K562 (cell line): ENCODE results near the gene SERPINE3. TPM values are rescaled to one million over a fixed set of nuclear protein-coding genes. Genes with fewer than 3 reads are reported as not detected.

Source experiments
- ATAC-seq: fragments of 200-7000 bp; cut with Tn5 transposase; 3 replicates; pipeline ENCODE4 v1.9.1; 2020; ENCODE audit warnings: moderate library complexity
- BruUV-seq: library from RNA; stranded (reverse); fragments of 400-500 nt; replicated peaks from 2 replicates; lab custom pipeline; 2021; lab: Mats Ljungman, UMichigan
- CTCF ChIA-PET: fragments of 300-600 bp; formaldehyde crosslinking; extraction: SDS; loops from one replicate; lab custom pipeline; 2021; ENCODE audit warnings: low intra/inter-chr PET ratio; lab: Yijun Ruan, JAX
- POLR2A ChIA-PET: fragments of 300-600, 350-650 bp; sonication (Branson Sonifier 250); formaldehyde crosslinking; extraction: SDS; loops from one replicate; lab custom pipeline; 2021; ENCODE audit warnings: antibody characterized with exemption, inconsistent platforms; lab: Yijun Ruan, JAX
- DNase-seq, 4 experiments: peaks; one replicate each; pipeline versions ENCODE4 v3.0.0 to v3.0.0-alpha.2; 2011 to 2018; ENCODE audit warnings: low spot score in 3 of 4, mixed read lengths in 3 of 4; ENCODE audit errors: extremely low read depth in 1 of 4
- FAIRE-seq: peaks from 2 replicates; lab custom pipeline; 2011; peaks lifted over from hg19 to GRCh38; lab: Jason Lieb, UNC
- H2AFZ ChIP-seq: 2 replicates; pipeline ENCODE4 v1.6.0; 2011; ENCODE audit warnings: low read depth, low read length, control low read depth, inconsistent platforms
- H3K27ac ChIP-seq: fragments of 200-600 bp; 3 replicates; pipeline ENCODE4 v1.8.0; 2011; ENCODE audit warnings: low read depth, mild to moderate bottlenecking, control low read depth, inconsistent platforms, low read length, moderate library complexity, mixed read lengths; ENCODE audit errors: extremely low read depth
- H3K27me3 ChIP-seq, 2 experiments: fragments of 300-600 bp in 1 of 2; 2 replicates in 1 of 2; 3 replicates in 1 of 2; pipeline versions ENCODE4 v1.6.0 to v1.8.0; 2011; ENCODE audit warnings: inconsistent platforms in 2 of 2, low read length in 2 of 2, mild to moderate bottlenecking in 1 of 2, mixed read lengths in 1 of 2, moderate library complexity in 1 of 2; ENCODE audit not compliant: control insufficient read depth in 2 of 2, insufficient read depth in 2 of 2
- H3K36me3 ChIP-seq: fragments of 300-600 bp; 3 replicates; pipeline ENCODE4 v1.8.0; 2011; ENCODE audit warnings: mild to moderate bottlenecking, low read length, inconsistent platforms; ENCODE audit not compliant: control insufficient read depth, insufficient read depth
- H3K4me1 ChIP-seq, 2 experiments: fragments of 200-600 bp in 1 of 2; replicated peaks in 1 of 2; 2 replicates in 1 of 2; 3 replicates in 1 of 2; pipeline versions ENCODE4 v1.5.1 to v1.8.0; 2011; ENCODE audit warnings: inconsistent platforms in 2 of 2, low read length in 2 of 2, mild to moderate bottlenecking in 1 of 2, mixed read lengths in 1 of 2, moderate library complexity in 1 of 2; ENCODE audit not compliant: control insufficient read depth in 2 of 2, insufficient read depth in 2 of 2
- H3K4me2 ChIP-seq: 2 replicates; pipeline ENCODE4 v1.6.1; 2011; ENCODE audit warnings: low read length, control low read depth, inconsistent platforms, mixed read lengths; ENCODE audit not compliant: insufficient read depth
- H3K4me3 ChIP-seq: fragments of 200-600 bp; sonication (generic), shearing (Covaris generic); 2 replicates; pipeline ENCODE4 v1.5.1; 2016; ENCODE audit warnings: control low read depth, inconsistent platforms
- H3K79me2 ChIP-seq: fragments of 200-600 bp; 3 replicates; pipeline ENCODE4 v1.8.0; 2011; ENCODE audit warnings: low read length, inconsistent platforms; ENCODE audit not compliant: control insufficient read depth, insufficient read depth
- H3K9ac ChIP-seq, 2 experiments: 2 replicates each; pipeline versions ENCODE4 v1.6.0 to v1.6.1; 2011; ENCODE audit warnings: low read depth in 2 of 2, low read length in 2 of 2, control low read depth in 1 of 2, inconsistent platforms in 1 of 2, mild to moderate bottlenecking in 1 of 2, mixed read lengths in 1 of 2; ENCODE audit not compliant: insufficient read depth in 1 of 2
- H3K9me1 ChIP-seq: one replicate; pipeline ENCODE4 v1.6.0; 2011; ENCODE audit warnings: inconsistent platforms, mild to moderate bottlenecking, low read length, moderate library complexity; ENCODE audit not compliant: control insufficient read depth, insufficient read depth
- H3K9me3 ChIP-seq: replicated peaks from 2 replicates; pipeline ENCODE4 v1.5.1; 2011; ENCODE audit warnings: low read depth, low read length, inconsistent platforms; ENCODE audit not compliant: control insufficient read depth, insufficient read depth
- H4K20me1 ChIP-seq: replicated peaks from 2 replicates; pipeline ENCODE4 v1.6.1; 2011; ENCODE audit warnings: low read length, inconsistent platforms, mixed read lengths; ENCODE audit not compliant: control insufficient read depth, insufficient read depth
- ASH1L ChIP-seq: fragments of 450-650 bp; IDR thresholded peaks from 2 replicates; pipeline ENCODE4 v1.6.1; 2018; ENCODE audit warnings: borderline replicate concordance, mild to moderate bottlenecking, low read depth; ENCODE audit not compliant: partially characterized antibody
- CBFB ChIP-seq: sonication (generic); formaldehyde crosslinking; IDR thresholded peaks from 2 replicates; pipeline ENCODE4 v1.4.0; 2020; ENCODE audit warnings: mild to moderate bottlenecking, missing genetic modification reagents
- CC2D1A ChIP-seq: fragments of 450-650 bp; IDR thresholded peaks from 2 replicates; pipeline ENCODE4 v1.6.1; 2017; ENCODE audit warnings: mild to moderate bottlenecking
- CEBPG ChIP-seq, 3 experiments: fragments of 200-800 bp in 1 of 3; sonication (Bioruptor generic) in 1 of 3; sonication (generic) in 1 of 3; formaldehyde crosslinking in 1 of 3; IDR thresholded peaks in 2 of 3; conservative IDR thresholded peaks in 1 of 3; 2 replicates each; pipeline versions ENCODE4 v1.6.1 to v1.8.0; 2016 to 2022; ENCODE audit warnings: missing compliant biosample characterization in 2 of 3, missing genetic modification characterization in 2 of 3, mild to moderate bottlenecking in 1 of 3, missing genetic modification reagents in 1 of 3
- CHCHD3 ChIP-seq: fragments of 250-450 bp; sonication (Bioruptor Pico); IDR thresholded peaks from 2 replicates; pipeline ENCODE4 v2.1.2; 2022; ENCODE audit warnings: mild to moderate bottlenecking
- EGR1 ChIP-seq: fragments of 450-650 bp; conservative IDR thresholded peaks from 2 replicates; pipeline ENCODE4 v1.6.1; 2017; ENCODE audit warnings: mild to moderate bottlenecking
- FIP1L1 ChIP-seq: fragments of 200-400 bp; formaldehyde crosslinking; IDR thresholded peaks from 2 replicates; pipeline ENCODE4 v1.6.1; 2018; ENCODE audit warnings: mild to moderate bottlenecking, low read depth, low read length; ENCODE audit not compliant: poor library complexity, severe bottlenecking
- GTF2B ChIP-seq: IDR thresholded peaks from 2 replicates; pipeline ENCODE4 v1.6.1; 2011; ENCODE audit not compliant: insufficient read length; ENCODE audit errors: extremely low read depth
- JUNB ChIP-seq: fragments of 450-650 bp; formaldehyde crosslinking; conservative IDR thresholded peaks from 2 replicates; pipeline ENCODE4 v1.4.0; 2020; ENCODE audit warnings: mild to moderate bottlenecking
- MTF1 ChIP-seq: fragments of 250-450 bp; sonication (Bioruptor Pico); IDR thresholded peaks from 2 replicates; pipeline ENCODE4 v1.9.0; 2021; ENCODE audit warnings: moderate library complexity, mild to moderate bottlenecking, inconsistent platforms, borderline replicate concordance
- NR4A1 ChIP-seq, 2 experiments: fragments of 250-450 bp in 1 of 2; fragments of 450-650 bp in 1 of 2; sonication (Bioruptor Pico) in 1 of 2; IDR thresholded peaks; 2 replicates each; pipeline versions ENCODE4 v1.4.0 to v1.6.1; 2016 to 2020; ENCODE audit warnings: mild to moderate bottlenecking in 2 of 2, missing compliant biosample characterization in 1 of 2, missing genetic modification characterization in 1 of 2, moderate library complexity in 1 of 2
- PML ChIP-seq: IDR thresholded peaks from 2 replicates; pipeline ENCODE4 v1.6.1; 2012; ENCODE audit warnings: low read length, inconsistent platforms
- RBM39 ChIP-seq: fragments of 200-400 bp; formaldehyde crosslinking; optimal IDR thresholded peaks from 2 replicates; pipeline ENCODE3; 2018; ENCODE audit warnings: low read depth, low read length
- SP1 ChIP-seq: sonication (generic); formaldehyde crosslinking; IDR thresholded peaks from 2 replicates; pipeline ENCODE4 v1.8.1; 2022; ENCODE audit warnings: mild to moderate bottlenecking, missing genetic modification reagents
- THAP7 ChIP-seq: fragments of 250-450 bp; sonication (Bioruptor Pico); IDR thresholded peaks from 2 replicates; pipeline ENCODE4 v1.5.0; 2021
- VEZF1 ChIP-seq: fragments of 200-800 bp; sonication (Bioruptor generic); IDR thresholded peaks from 2 replicates; pipeline ENCODE4 v1.6.1; 2017; ENCODE audit warnings: missing genetic modification characterization, missing compliant biosample characterization
- ZNF280A ChIP-seq: fragments of 450-650 bp; IDR thresholded peaks from 2 replicates; pipeline ENCODE4 v1.6.1; 2018; ENCODE audit warnings: mild to moderate bottlenecking, low read depth; ENCODE audit not compliant: partially characterized antibody
- ZNF57 ChIP-seq: fragments of 450-650 bp; formaldehyde crosslinking; IDR thresholded peaks from 2 replicates; pipeline ENCODE4 v1.4.0; 2020; ENCODE audit warnings: mild to moderate bottlenecking, moderate library complexity
- ZNF764 ChIP-seq: fragments of 250-450 bp; sonication (Bioruptor Pico); IDR thresholded peaks from 2 replicates; pipeline ENCODE4 v1.4.0; 2020; ENCODE audit warnings: low read depth, mild to moderate bottlenecking, moderate library complexity
- WGBS: fragments of 100-300 bp; shearing (Covaris generic); methylation state at CpG from one replicate; pipeline ENCODE4 v1.1.6; 2016; ENCODE audit warnings: low coverage, mixed read lengths; ENCODE audit not compliant: insufficient coverage; ENCODE audit errors: missing lambda C conversion rate; 5-methylcytosine and 5-hydroxymethylcytosine counted together
- in situ Hi-C: fragments of 300-500 bp; cut with MboI; formaldehyde crosslinking; loops from 4 replicates; pipeline ENCODE4 v1.15.0; 2018; ENCODE audit warnings: inconsistent platforms, mixed read lengths
- intact Hi-C: fragments of 100-400 bp; cut with micrococcal nuclease; formaldehyde crosslinking; loops from 2 replicates; pipeline ENCODE4 v1.14.2; 2022
- polyA plus RNA-seq, 8 experiments: library from polyadenylated mRNA; depleted of rRNA in 4 of 8; stranded (reverse) in 5 of 8; unstranded in 3 of 8; fragments of >200 nt; fragmentation: Nextera tagmentation in 2 of 8; fragmentation: Illumina TruSeq in 1 of 8; extraction: Ambion mirVana in 2 of 8; extraction: Trizol in 1 of 8; gene quantifications; 2 replicates each; pipeline versions ENCODE4 v1.2.1 to v1.2.3, GENCODE V29; 2011 to 2014; ENCODE audit warnings: inconsistent platforms in 1 of 8, missing spikeins in 1 of 8
- total RNA-seq, 7 experiments: library from RNA; depleted of rRNA in 6 of 7; stranded (reverse); fragments of >200 nt in 6 of 7; fragmentation: Illumina TruSeq in 2 of 7; extraction: Trizol in 2 of 7; gene quantifications; 2 replicates each; pipeline versions ENCODE4 v1.2.1 to v1.2.3, GENCODE V29; 2011 to 2021; ENCODE audit warnings: low replicate concordance in 1 of 7

Gene SERPINE3
- total and polyA plus RNA-seq, 9 of the 15 experiments (the other 6 are each of a cell fraction or from before 2014, with no cell fraction given): not detected

- DNase-seq: no peak
- no peaks in the 10 kb centered on the region for H4K20me1 ChIP-seq
- H3K27me3 ChIP-seq: peaks cover 5% of the 10 kb centered on the region in 2 experiments; a peak in 4 of 5 replicates
- no peaks in the 10 kb centered on the region for H3K36me3 ChIP-seq
- no peak overlapping the region for H3K4me2 ChIP-seq
- no peak overlapping the region for H2AFZ ChIP-seq
- H3K27ac ChIP-seq: no peak overlapping the region
- in situ Hi-C loops: no loop called here
- WGBS: 0% methylated on average over 5 of the region's 5 CpGs
- H3K9me3 ChIP-seq: no peaks in the 10 kb centered on the region
- ATAC-seq: no peak
- no peaks in the 10 kb centered on the region for H3K9me1 ChIP-seq
- H3K79me2 ChIP-seq: no peaks in the 10 kb centered on the region
- POLR2A ChIA-PET: interaction anchor here (0.6 kb wide), 1 partner anchor 9 kb away, joined by 3 read pairs; no protein-coding TSS in a partner anchor
- no peak overlapping the region for H3K9ac ChIP-seq
- no peak for TF ChIP-seq PML
- no peak for TF ChIP-seq ZNF57 (CRISPR knock-in tag)
- TF ChIP-seq CBFB (CRISPR knock-in tag): no peak
- TF ChIP-seq NR4A1 (CRISPR knock-in tag; IDR thresholded peaks at IDR 0.05): no peak
- no peak for TF ChIP-seq NR4A1 (tag; IDR thresholded peaks at IDR 0.05)
- no peak for TF ChIP-seq GTF2B
- no peak for TF ChIP-seq ASH1L
- no peak for TF ChIP-seq VEZF1 (CRISPR knock-in tag)
- no peak for TF ChIP-seq RBM39
- TF ChIP-seq CHCHD3 (CRISPR knock-in tag): no peak
- TF ChIP-seq EGR1: no peak
- TF ChIP-seq CEBPG (CRISPR knock-in tag; IDR thresholded peaks at IDR 0.05): no peak
- no peak for TF ChIP-seq CEBPG (tag; conservative IDR thresholded peaks at IDR 0.05 in 1 of 2, IDR thresholded peaks at IDR 0.05 in 1 of 2)
- no peak for TF ChIP-seq THAP7 (CRISPR knock-in tag)
- TF ChIP-seq MTF1 (CRISPR knock-in tag): no peak
- no peak for TF ChIP-seq JUNB (CRISPR knock-in tag)
- no peak for TF ChIP-seq FIP1L1
- no peak for TF ChIP-seq ZNF280A
- no peak for TF ChIP-seq ZNF764 (CRISPR knock-in tag)
- TF ChIP-seq SP1: no peak
- TF ChIP-seq CC2D1A: no peak
- TF ChIP-seq, all 486 proteins: peak for 0
- Histone ChIP-seq H3K4me1 (no peaks in the 10 kb centered on the region), H3K4me3 (no peak overlapping the region)
- BruUV-seq: no TSS peak
- intact Hi-C loops: no loop called here
- no peak for FAIRE-seq
- CTCF ChIA-PET: no interaction called here
Observed at GRCh38 chr13:51311957-51312520, 27.5 kb upstream of the SERPINE3 start.
